ENCODE results near the gene BBS9.

DNA sequence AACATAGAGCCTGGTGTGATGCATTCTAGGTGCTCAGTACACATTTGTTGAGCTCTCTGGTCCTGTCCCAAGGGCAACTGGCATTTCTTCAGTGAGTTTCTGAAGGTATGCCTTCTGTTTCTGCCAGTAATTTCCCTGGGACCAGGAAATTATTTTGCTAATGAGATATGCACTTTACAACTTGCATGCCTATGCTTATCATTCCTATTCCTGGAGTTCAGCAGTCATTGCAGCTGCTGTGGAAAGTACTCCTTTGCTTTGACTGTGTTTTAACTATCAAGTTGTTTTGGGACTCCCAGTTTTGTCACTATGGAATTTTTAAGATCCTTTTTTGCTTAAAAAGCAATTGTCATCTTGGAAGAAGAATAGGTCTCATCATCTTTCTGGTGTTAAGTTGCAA, 283.0 kb downstream of the BBS9 start:
- TF ChIP-seq, protein P1, sequence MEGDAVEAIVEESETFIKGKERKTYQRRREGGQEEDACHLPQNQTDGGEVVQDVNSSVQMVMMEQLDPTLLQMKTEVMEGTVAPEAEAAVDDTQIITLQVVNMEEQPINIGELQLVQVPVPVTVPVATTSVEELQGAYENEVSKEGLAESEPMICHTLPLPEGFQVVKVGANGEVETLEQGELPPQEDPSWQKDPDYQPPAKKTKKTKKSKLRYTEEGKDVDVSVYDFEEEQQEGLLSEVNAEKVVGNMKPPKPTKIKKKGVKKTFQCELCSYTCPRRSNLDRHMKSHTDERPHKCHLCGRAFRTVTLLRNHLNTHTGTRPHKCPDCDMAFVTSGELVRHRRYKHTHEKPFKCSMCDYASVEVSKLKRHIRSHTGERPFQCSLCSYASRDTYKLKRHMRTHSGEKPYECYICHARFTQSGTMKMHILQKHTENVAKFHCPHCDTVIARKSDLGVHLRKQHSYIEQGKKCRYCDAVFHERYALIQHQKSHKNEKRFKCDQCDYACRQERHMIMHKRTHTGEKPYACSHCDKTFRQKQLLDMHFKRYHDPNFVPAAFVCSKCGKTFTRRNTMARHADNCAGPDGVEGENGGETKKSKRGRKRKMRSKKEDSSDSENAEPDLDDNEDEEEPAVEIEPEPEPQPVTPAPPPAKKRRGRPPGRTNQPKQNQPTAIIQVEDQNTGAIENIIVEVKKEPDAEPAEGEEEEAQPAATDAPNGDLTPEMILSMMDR (IDR thresholded peaks at IDR 0.05), result no peak
- no peak for TF ChIP-seq POLR2A (IDR thresholded peaks at IDR 0.05)
